ENCODE measurements around the gene TMCC2.

- TF ChIP-seq CTCF (IDR thresholded peaks at IDR 0.05) (no peak), POLR2A (IDR thresholded peaks at IDR 0.05) (no peak), EP300 (IDR thresholded peaks at IDR 0.05) (no peak), POLR2AphosphoS5 (IDR thresholded peaks at IDR 0.05) (peak in 1 of 2 donors; percentile 37)
These were observed 21.3 kb downstream of the TMCC2 start for GRCh38 chr1:205248793-205249601.

Measured in upper lobe of left lung (tissue), 4 donors.